HepG2 (cell line): ENCODE measurements around the gene SYNGR2. TPM values are rescaled to one million over a fixed set of nuclear protein-coding genes. Genes with fewer than 3 reads are reported as not detected.

Experiments
- LCORL ChIP-seq, 2 experiments: fragments of 450-650 bp in 1 of 2; sonication (generic) in 1 of 2; formaldehyde crosslinking in 1 of 2; IDR thresholded peaks; 2 replicates each; pipeline versions ENCODE4 v1.5.0 to v1.6.1; 2017 to 2020; ENCODE audit warnings: antibody characterized with exemption in 1 of 2, missing genetic modification reagents in 1 of 2
- MBNL3 ChIP-seq: fragments of 250-450 bp; sonication (Bioruptor Pico); conservative IDR thresholded peaks from 2 replicates; pipeline ENCODE4 v1.8.0; 2022; ENCODE audit warnings: mild to moderate bottlenecking, inconsistent platforms
- NBN ChIP-seq: fragments of 450-650 bp; conservative IDR thresholded peaks from 2 replicates; pipeline ENCODE4 v1.6.1; 2017
- RFX5 ChIP-seq: IDR thresholded peaks from 2 replicates; pipeline ENCODE4 v1.6.1; 2011; ENCODE audit warnings: low read depth, low read length, improper control_type of control experiment
- SAP130 ChIP-seq: IDR thresholded peaks from 2 replicates; pipeline ENCODE4 v1.6.1; 2016; ENCODE audit warnings: low read depth
- SATB2 ChIP-seq: sonication (generic); formaldehyde crosslinking; IDR thresholded peaks from 2 replicates; pipeline ENCODE4 v1.5.0; 2020; ENCODE audit warnings: missing genetic modification reagents
- SNAPC4 ChIP-seq: sonication (generic); formaldehyde crosslinking; IDR thresholded peaks from 2 replicates; pipeline ENCODE4 v1.4.0; 2020; ENCODE audit warnings: mild to moderate bottlenecking, missing genetic modification reagents
- TERF1 ChIP-seq: sonication (generic); formaldehyde crosslinking; IDR thresholded peaks from 2 replicates; pipeline ENCODE4 v1.8.0; 2022; ENCODE audit warnings: mild to moderate bottlenecking, missing genetic modification reagents, moderate library complexity
- THAP11 ChIP-seq: IDR thresholded peaks from 2 replicates; pipeline ENCODE4 v1.6.1; 2016; ENCODE audit warnings: missing biosample characterization, missing genetic modification reagents
- ZNF260 ChIP-seq: sonication (generic); formaldehyde crosslinking; IDR thresholded peaks from 2 replicates; pipeline ENCODE4 v1.4.0; 2020; ENCODE audit warnings: missing genetic modification reagents, low read depth, mild to moderate bottlenecking, borderline replicate concordance
- ZNF496 ChIP-seq: sonication (generic); formaldehyde crosslinking; IDR thresholded peaks from 2 replicates; pipeline ENCODE4 v1.8.1; 2023; ENCODE audit warnings: mild to moderate bottlenecking, moderate library complexity, missing genetic modification reagents; ENCODE audit not compliant: insufficient replicate concordance
- ZNF510 ChIP-seq: sonication (generic); formaldehyde crosslinking; IDR thresholded peaks from 2 replicates; pipeline ENCODE4 v1.4.0; 2020; ENCODE audit warnings: low read depth, mild to moderate bottlenecking, missing genetic modification reagents
- ZNF512B ChIP-seq: sonication (generic); formaldehyde crosslinking; IDR thresholded peaks from 2 replicates; pipeline ENCODE4 v1.5.1; 2020; ENCODE audit warnings: missing genetic modification reagents, mild to moderate bottlenecking, borderline replicate concordance
- ZNF550 ChIP-seq: sonication (generic); formaldehyde crosslinking; IDR thresholded peaks from 2 replicates; pipeline ENCODE4 v1.4.0; 2020; ENCODE audit warnings: mild to moderate bottlenecking, missing genetic modification reagents, borderline replicate concordance
- polyA plus RNA-seq, 8 experiments: library from polyadenylated mRNA; depleted of rRNA in 3 of 8; stranded (reverse) in 7 of 8; unstranded in 1 of 8; fragments of >200 nt; fragmentation: Illumina TruSeq in 4 of 8; extraction: Trizol in 4 of 8; gene quantifications; 2 replicates each; pipeline versions ENCODE4 v1.2.1 to v1.2.3, GENCODE V29; 2011 to 2016; ENCODE audit warnings: low read depth in 4 of 8, missing spikeins in 1 of 8, mixed read lengths in 1 of 8; ENCODE audit not compliant: insufficient read depth in 1 of 8
- total RNA-seq, 5 experiments: library from RNA; depleted of rRNA; stranded (reverse); fragments of >200 nt; fragmentation: Illumina TruSeq; extraction: Trizol; gene quantifications; 2 replicates each; pipeline ENCODE4 v1.2.3, GENCODE V29; 2016; ENCODE audit warnings: low read depth in 1 of 5

SYNGR2 gene
- total and polyA plus RNA-seq, 2 of the 13 experiments (the other 11 are each of a cell fraction or from before 2014, with no cell fraction given), result 46.7 to 170 TPM

- TF ChIP-seq SNAPC4 (CRISPR knock-in tag), result no peak
- no peak for TF ChIP-seq RFX5
- TF ChIP-seq SATB2, result no peak
- TF ChIP-seq ZNF510 (CRISPR knock-in tag), result no peak
- TF ChIP-seq MBNL3 (CRISPR knock-in tag), result no peak
- TF ChIP-seq ZNF550, result no peak
- TF ChIP-seq ZNF496, result no peak
- peak; percentile 63 for TF ChIP-seq THAP11
- no peak for TF ChIP-seq TERF1
- 0 out of 2 replicates have a peak, but pooled peaks have one; percentile 29 for TF ChIP-seq ZNF512B (CRISPR knock-in tag)
- TF ChIP-seq LCORL (IDR thresholded peaks at IDR 0.05), result no peak
- TF ChIP-seq LCORL (CRISPR knock-in tag; IDR thresholded peaks at IDR 0.05), result no peak; the same call in 1 of the 2 replicates
- TF ChIP-seq NBN, result no peak
- no peak for TF ChIP-seq ZNF260 (CRISPR knock-in tag)
- TF ChIP-seq SAP130 (CRISPR knock-in tag), result peak; percentile 47
These were observed 34.1 kb upstream of the SYNGR2 start (continued) for GRCh38 chr17:78133971-78134898.
